DND-41 (cell line): ENCODE data around the gene PTPRG.

Experiments used
- ATAC-seq: fragments of 200-7000 bp; cut with Tn5 transposase; 3 replicates; pipeline ENCODE4 v1.9.1; 2021; ENCODE audit warnings: low read depth; ENCODE audit not compliant: insufficient read depth
- DNase-seq: peaks from one replicate; pipeline ENCODE4 v3.0.0-alpha.2; 2020
- H2AFZ ChIP-seq: 2 replicates; pipeline ENCODE4 v1.6.0; 2012; ENCODE audit warnings: low read depth, low read length
- H3K27ac ChIP-seq: 2 replicates; pipeline ENCODE4 v1.5.1; 2012; ENCODE audit warnings: low read length, inconsistent platforms
- H3K27me3 ChIP-seq: fragments of 200-600 bp; sonication (generic); 2 replicates; pipeline ENCODE4 v1.6.0; 2012; ENCODE audit warnings: low read length, mild to moderate bottlenecking, inconsistent platforms; ENCODE audit not compliant: insufficient read depth, poor library complexity
- H3K36me3 ChIP-seq: 2 replicates; pipeline ENCODE4 v1.5.1; 2012; ENCODE audit warnings: low read length, inconsistent platforms; ENCODE audit not compliant: insufficient read depth
- H3K4me1 ChIP-seq: 2 replicates; pipeline ENCODE4 v1.5.1; 2012; ENCODE audit warnings: mild to moderate bottlenecking, low read length; ENCODE audit not compliant: insufficient read depth
- H3K4me2 ChIP-seq: 2 replicates; pipeline ENCODE4 v1.6.0; 2012; ENCODE audit warnings: mild to moderate bottlenecking, moderate library complexity, low read length, inconsistent platforms; ENCODE audit not compliant: insufficient read depth
- H3K4me3 ChIP-seq, 2 experiments: fragments of 200-600 bp in 1 of 2; shearing (Covaris generic) in 1 of 2; 2 replicates each; pipeline ENCODE4 v1.5.1; 2012 to 2016; ENCODE audit warnings: inconsistent platforms in 2 of 2, low read length in 2 of 2, mild to moderate bottlenecking in 2 of 2, low read depth in 1 of 2, moderate library complexity in 1 of 2
- H3K79me2 ChIP-seq: 2 replicates; pipeline ENCODE4 v1.6.0; 2012; ENCODE audit warnings: low read length, inconsistent platforms; ENCODE audit not compliant: insufficient read depth
- H3K9ac ChIP-seq: 2 replicates; pipeline ENCODE4 v1.6.0; 2012; ENCODE audit warnings: low read depth, mild to moderate bottlenecking, inconsistent platforms, low read length, moderate library complexity
- H3K9me3 ChIP-seq: 2 replicates; pipeline ENCODE4 v1.5.1; 2012; ENCODE audit warnings: low read length, moderate library complexity, mild to moderate bottlenecking, inconsistent platforms; ENCODE audit not compliant: insufficient read depth, severe bottlenecking
- H4K20me1 ChIP-seq: 2 replicates; pipeline ENCODE4 v1.6.0; 2012; ENCODE audit warnings: low read length; ENCODE audit not compliant: insufficient read depth
- CTCF ChIP-seq: IDR thresholded peaks from 2 replicates; pipeline ENCODE4 v1.5.1; 2012; ENCODE audit warnings: borderline replicate concordance, low read length, moderate library complexity, mild to moderate bottlenecking; ENCODE audit not compliant: poor library complexity, severe bottlenecking; ENCODE audit errors: extremely low read depth
- EZH2 ChIP-seq: IDR thresholded peaks from 3 replicates; pipeline ENCODE4 v1.6.1; 2012; ENCODE audit warnings: borderline replicate concordance, low read depth, mild to moderate bottlenecking, moderate library complexity, low read length, inconsistent platforms; ENCODE audit not compliant: severe bottlenecking

Gene PTPRG

GRCh38 chr3:61868499-61868898 is 307.1 kb downstream of the PTPRG start:
- H3K36me3 ChIP-seq = no peaks in the 10 kb centered on the region
- H3K4me2 ChIP-seq = no peak overlapping the region
- no peaks in the 10 kb centered on the region for H4K20me1 ChIP-seq
- ATAC-seq = no peak
- TF ChIP-seq EZH2 = no peak
- TF ChIP-seq CTCF = no peak
- no peaks in the 10 kb centered on the region for H3K9me3 ChIP-seq
- H3K79me2 ChIP-seq = no peaks in the 10 kb centered on the region
- no peak overlapping the region for H3K4me3 ChIP-seq
- H3K27me3 ChIP-seq = no peaks in the 10 kb centered on the region
- no peak overlapping the region for H3K27ac ChIP-seq
- no peak overlapping the region for H2AFZ ChIP-seq
- H3K4me1 ChIP-seq = no peaks in the 10 kb centered on the region
- no peak for DNase-seq
- no peak overlapping the region for H3K9ac ChIP-seq

DNA sequence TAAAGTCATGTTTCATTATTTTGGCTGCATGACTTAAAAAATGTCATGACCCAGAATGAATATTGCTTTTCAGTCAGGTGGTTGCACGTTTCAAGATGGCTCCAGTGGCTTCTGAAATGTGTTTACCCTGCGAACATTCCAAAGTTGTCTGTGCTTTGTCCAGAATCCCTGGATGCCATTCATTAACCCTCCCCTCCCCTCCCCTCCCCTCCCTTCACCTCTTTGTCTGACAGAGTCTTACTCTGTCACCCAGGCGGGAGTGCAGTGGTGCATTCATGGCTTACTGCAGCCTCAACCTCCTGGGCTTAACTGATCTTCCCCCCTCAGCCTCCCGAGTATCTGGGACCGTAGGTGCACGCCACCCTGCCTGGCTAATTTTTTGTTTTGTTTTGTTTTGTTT is 308.0 kb downstream of the PTPRG start:
- Histone ChIP-seq H3K27me3 (no peaks in the 10 kb centered on the region), H2AFZ (no peak overlapping the region), H3K9me3 (no peaks in the 10 kb centered on the region), H3K36me3 (no peaks in the 10 kb centered on the region), H3K9ac (no peak overlapping the region), H3K4me1 (peaks cover under 1% of the 10 kb centered on the region), H4K20me1 (no peaks in the 10 kb centered on the region), H3K27ac (no peak overlapping the region), H3K4me2 (no peak overlapping the region), H3K79me2 (no peaks in the 10 kb centered on the region), H3K4me3 (no peak overlapping the region)
- ATAC-seq (no peak), DNase-seq (no peak)
- TF ChIP-seq CTCF = no peak
- no peak for TF ChIP-seq EZH2

DNA sequence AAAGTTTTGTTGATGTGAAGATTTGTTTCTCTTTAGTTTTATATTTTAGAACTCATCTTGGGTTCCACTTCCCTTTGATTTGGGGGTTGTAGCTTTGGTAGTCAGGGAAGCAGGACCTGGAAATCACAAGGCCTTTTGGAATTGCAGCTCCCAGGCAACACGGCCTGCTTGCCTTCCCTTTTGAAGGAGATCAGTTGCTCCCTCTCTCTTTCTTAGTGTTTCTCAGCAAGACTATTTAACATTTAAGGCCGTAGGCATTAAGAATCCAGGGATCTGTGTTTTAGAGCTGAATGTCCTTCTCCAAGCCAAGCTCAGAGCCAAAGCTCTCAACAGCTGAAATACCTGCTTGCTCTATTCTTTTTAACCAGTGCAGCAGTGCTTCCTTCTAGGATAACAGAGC is 310.3 kb downstream of the PTPRG start:
- Histone ChIP-seq H3K4me3 (no peak overlapping the region), H3K79me2 (no peaks in the 10 kb centered on the region), H3K9me3 (no peaks in the 10 kb centered on the region), H2AFZ (no peak overlapping the region), H3K4me2 (no peak overlapping the region), H3K9ac (no peak overlapping the region), H3K27me3 (no peaks in the 10 kb centered on the region), H3K27ac (no peak overlapping the region), H4K20me1 (no peaks in the 10 kb centered on the region), H3K4me1 (peaks cover 14% of the 10 kb centered on the region), H3K36me3 (no peaks in the 10 kb centered on the region)
- DNase-seq (no peak), ATAC-seq (no peak)
- no peak for TF ChIP-seq EZH2
- no peak for TF ChIP-seq CTCF
